Uterus (tissue), 4 donors: Measurements from ENCODE around the gene SCRN2. TPM values are rescaled to one million over a fixed set of nuclear protein-coding genes. Genes with fewer than 3 reads are reported as not detected.

Source experiments
- DNase-seq, 2 donors: peaks; one replicate each; pipeline ENCODE4 v3.0.0-alpha.2; 2019 to 2020
- H3K27ac ChIP-seq, 2 donors: fragments of 200-600 bp; sonication (generic); 1 replicate in 1 of 2; 2 replicates in 1 of 2; pipeline ENCODE4 v1.5.1; 2016 to 2018
- H3K27me3 ChIP-seq, 2 donors: fragments of 200-600 bp; sonication (generic); one replicate each; pipeline ENCODE4 v1.5.1; 2018 to 2019; ENCODE audit warnings: control low read depth in 1 of 2
- H3K36me3 ChIP-seq, 2 donors: fragments of 200-600 bp; sonication (generic); one replicate each; pipeline ENCODE4 v1.5.1; 2019; ENCODE audit warnings: control low read depth in 1 of 2
- H3K4me1 ChIP-seq, 2 donors: fragments of 200-600 bp; sonication (generic); one replicate each; pipeline ENCODE4 v1.5.1; 2018 to 2019; ENCODE audit warnings: control low read depth in 1 of 2
- H3K4me3 ChIP-seq, 2 donors: fragments of 200-600 bp; sonication (generic); 1 replicate in 1 of 2; 2 replicates in 1 of 2; pipeline ENCODE4 v1.5.1; 2018 to 2019; ENCODE audit warnings: mild to moderate bottlenecking in 1 of 2
- H3K9me3 ChIP-seq, 2 donors: fragments of 200-600 bp; sonication (generic); one replicate each; pipeline ENCODE4 v1.5.1; 2019; ENCODE audit warnings: control low read depth in 1 of 2
- POLR2A ChIP-seq, 2 donors: fragments of 450-650 bp; IDR thresholded peaks; one replicate each; pipeline ENCODE4 v1.6.1; 2016; ENCODE audit warnings: antibody characterized with exemption in 2 of 2, mild to moderate bottlenecking in 1 of 2, moderate library complexity in 1 of 2
- intact Hi-C: fragments of 100-400 bp; cut with DNase I; formaldehyde crosslinking; loops from one replicate; pipeline ENCODE4 v1.15.1; 2023; ENCODE audit warnings: low total_unique reads
- total RNA-seq, 4 donors: library from RNA; depleted of rRNA in 3 of 4; stranded (reverse); fragments of >200 nt in 3 of 4; gene quantifications; one replicate each; pipeline versions ENCODE4 v1.1.0 to v1.2.4, GENCODE V29; 2014 to 2023
- TF ChIP-seq, protein P1 (sequence below), 4 experiments: fragments of 200-600 bp in 2 of 4; fragments of 450-650 bp in 2 of 4; sonication (generic) in 2 of 4; IDR thresholded peaks; one replicate each; pipeline ENCODE4 v1.5.1; 2016 to 2019; ENCODE audit warnings: antibody characterized with exemption in 4 of 4, mild to moderate bottlenecking in 2 of 4, moderate library complexity in 1 of 4
- donor health status: DM: yes; HTN: yes; CAD: no.

Gene SCRN2
- total RNA-seq, 4 donors from 2014 or later: 12.4 to 80.7 (median 39.8) TPM

DNA sequence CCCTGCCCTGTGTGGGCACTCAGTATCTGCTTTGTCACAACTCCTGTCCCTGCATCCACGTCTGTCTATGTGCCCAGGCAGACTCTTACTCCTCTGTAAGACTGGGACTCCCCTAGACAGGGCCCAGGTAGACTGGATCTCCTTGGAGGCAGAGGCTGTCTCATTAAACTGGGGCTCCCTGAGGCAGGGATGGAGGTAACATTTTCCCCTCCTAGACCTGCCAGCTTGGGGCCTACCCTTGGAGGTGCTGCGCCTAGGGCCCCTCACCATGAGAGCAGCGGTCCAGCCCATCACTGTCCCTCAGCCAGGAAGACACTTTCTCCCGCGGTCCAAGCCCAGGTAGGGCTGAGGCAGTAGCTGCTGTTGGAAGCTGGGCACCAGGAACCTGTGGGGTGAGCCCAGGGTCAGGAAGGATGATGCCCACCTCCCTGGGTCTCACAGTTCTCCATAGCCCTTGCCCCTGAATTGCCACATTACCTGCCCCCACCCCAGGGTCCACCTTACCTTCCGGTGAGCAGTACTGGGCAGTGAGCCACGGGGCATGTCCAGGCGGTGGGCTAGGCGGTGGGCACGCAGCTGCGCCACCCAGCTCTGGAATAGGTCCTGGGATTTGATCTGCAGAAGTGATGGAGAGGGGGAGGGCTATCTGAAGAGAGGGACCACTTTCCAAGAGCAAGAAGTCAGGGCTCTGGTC is 22.9 kb downstream of the SCRN2 start:
- TF ChIP-seq, protein P1, sequence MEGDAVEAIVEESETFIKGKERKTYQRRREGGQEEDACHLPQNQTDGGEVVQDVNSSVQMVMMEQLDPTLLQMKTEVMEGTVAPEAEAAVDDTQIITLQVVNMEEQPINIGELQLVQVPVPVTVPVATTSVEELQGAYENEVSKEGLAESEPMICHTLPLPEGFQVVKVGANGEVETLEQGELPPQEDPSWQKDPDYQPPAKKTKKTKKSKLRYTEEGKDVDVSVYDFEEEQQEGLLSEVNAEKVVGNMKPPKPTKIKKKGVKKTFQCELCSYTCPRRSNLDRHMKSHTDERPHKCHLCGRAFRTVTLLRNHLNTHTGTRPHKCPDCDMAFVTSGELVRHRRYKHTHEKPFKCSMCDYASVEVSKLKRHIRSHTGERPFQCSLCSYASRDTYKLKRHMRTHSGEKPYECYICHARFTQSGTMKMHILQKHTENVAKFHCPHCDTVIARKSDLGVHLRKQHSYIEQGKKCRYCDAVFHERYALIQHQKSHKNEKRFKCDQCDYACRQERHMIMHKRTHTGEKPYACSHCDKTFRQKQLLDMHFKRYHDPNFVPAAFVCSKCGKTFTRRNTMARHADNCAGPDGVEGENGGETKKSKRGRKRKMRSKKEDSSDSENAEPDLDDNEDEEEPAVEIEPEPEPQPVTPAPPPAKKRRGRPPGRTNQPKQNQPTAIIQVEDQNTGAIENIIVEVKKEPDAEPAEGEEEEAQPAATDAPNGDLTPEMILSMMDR (IDR thresholded peaks at IDR 0.05): no peak
- no peak overlapping the region for H3K27ac ChIP-seq
- no peaks in the 10 kb centered on the region for H3K27me3 ChIP-seq
- H3K36me3 ChIP-seq: no peaks in the 10 kb centered on the region
- DNase-seq: no peak
- intact Hi-C loops: no loop called here
- peaks cover 0 to 13% of the 10 kb centered on the region in 2 donors for H3K4me1 ChIP-seq
- H3K4me3 ChIP-seq: no peak overlapping the region
- H3K9me3 ChIP-seq: no peaks in the 10 kb centered on the region

DNA sequence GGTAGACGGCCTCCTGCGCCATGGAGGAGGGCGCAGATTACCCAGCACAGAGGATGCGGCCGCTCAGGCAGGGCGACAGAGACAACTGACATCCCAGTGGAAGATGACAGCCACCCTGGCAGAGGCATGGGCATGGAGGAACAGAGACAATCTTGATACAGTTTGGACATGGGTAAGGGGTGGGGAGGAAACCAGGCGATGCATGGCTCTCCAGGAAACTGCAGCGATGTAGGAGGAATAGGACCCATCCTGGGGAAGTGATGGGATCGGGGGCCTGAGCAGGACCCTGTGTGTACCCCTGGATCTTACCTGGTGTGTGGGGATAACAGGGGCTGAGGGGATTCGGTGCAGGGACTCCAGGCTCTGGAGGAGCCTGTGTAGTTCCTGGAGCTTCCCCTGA is 24.1 kb downstream of the SCRN2 start:
- TF ChIP-seq, protein P1 (IDR thresholded peaks at IDR 0.05): no peak
- TF ChIP-seq POLR2A (IDR thresholded peaks at IDR 0.05): no peak
- intact Hi-C loops: no loop called here
- Histone ChIP-seq H3K27me3 (no peaks in the 10 kb centered on the region), H3K4me1 (peaks cover 0 to 8% of the 10 kb centered on the region in 2 donors), H3K9me3 (no peaks in the 10 kb centered on the region), H3K4me3 (no peak overlapping the region), H3K27ac (no peak overlapping the region), H3K36me3 (no peaks in the 10 kb centered on the region)
- no peak for DNase-seq

DNA sequence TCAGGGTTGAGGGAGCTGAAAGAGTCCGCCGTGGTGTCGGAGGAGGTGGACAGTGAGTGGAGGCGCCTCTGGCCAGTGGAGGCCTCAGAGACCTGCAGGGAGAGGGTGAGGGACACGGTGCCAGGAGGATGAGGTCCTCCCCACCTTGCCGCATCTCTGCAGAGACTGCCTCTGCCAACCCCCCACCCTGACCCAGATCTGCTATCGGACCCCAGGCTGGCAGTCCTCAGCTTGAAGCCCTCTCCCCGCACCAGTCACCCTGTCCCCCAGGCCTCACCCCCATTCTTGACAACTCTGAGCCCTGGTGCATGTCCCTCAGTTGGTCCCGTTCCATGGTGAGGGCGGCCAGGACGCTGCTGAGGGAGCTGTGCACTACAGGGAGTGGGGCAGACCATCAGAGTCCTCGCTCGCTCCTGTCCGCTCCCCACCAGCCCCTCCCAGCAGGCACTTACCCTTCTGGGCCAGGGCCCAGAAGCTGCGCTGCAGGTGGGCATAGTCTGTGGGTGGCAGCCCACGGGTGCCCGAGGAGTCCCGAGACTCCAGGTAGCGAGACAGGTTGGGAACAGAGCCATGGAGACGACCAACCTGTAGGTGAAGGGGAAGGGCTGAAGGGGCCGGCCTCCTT is 24.9 kb downstream of the SCRN2 start:
- H3K27ac ChIP-seq: no peak overlapping the region
- intact Hi-C loops: no loop called here
- H3K36me3 ChIP-seq: no peaks in the 10 kb centered on the region
- H3K9me3 ChIP-seq: no peaks in the 10 kb centered on the region
- no peak overlapping the region for H3K4me3 ChIP-seq
- TF ChIP-seq, protein P1 (IDR thresholded peaks at IDR 0.05): no peak
- TF ChIP-seq POLR2A (IDR thresholded peaks at IDR 0.05): no peak
- peaks cover 0 to 7% of the 10 kb centered on the region in 2 donors for H3K4me1 ChIP-seq
- DNase-seq: no peak
- no peaks in the 10 kb centered on the region for H3K27me3 ChIP-seq

DNA sequence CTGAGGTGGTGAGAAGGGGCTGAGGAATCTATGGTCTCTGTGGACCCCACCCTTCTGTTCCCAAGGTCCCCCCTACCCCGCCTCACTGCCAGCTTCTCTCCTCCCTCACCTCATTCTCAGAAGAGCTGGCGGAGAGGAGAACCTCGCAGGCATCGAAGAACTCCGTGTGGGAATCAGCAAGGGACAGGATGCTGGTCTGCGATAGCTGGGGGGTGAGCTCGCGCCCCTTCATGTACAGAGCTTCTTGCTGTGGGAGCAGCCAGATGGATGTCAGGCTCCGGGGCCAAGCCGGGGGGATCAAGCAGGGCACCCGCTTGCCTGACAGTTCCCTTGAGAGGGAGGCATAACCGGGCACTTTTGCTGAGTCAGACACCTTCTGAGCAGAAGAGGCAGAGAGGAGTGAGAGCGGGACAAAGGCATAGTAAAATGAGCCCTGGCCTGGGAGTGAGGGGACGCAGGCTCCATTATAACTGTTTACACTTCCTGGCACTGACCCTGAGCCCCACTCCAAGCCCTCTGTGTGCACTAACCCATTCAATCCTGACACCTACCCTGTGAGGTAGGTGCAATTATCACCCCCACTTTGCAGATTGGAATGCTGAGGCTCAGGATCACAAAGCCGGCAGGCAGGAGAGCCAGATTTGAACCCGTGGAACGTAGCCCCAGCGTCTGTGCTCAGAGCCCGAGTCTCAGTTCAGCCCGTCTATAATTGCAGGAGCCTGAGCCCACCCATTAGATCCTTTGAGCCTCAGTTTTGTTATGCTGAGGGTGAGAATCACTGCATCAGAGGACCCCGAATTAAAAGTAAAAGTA is 25.8 kb downstream of the SCRN2 start:
- Histone ChIP-seq H3K4me3 (no peak overlapping the region), H3K27me3 (no peaks in the 10 kb centered on the region), H3K36me3 (no peaks in the 10 kb centered on the region), H3K27ac (no peak overlapping the region), H3K9me3 (no peaks in the 10 kb centered on the region), H3K4me1 (no peaks in the 10 kb centered on the region)
- DNase-seq: no peak
- TF ChIP-seq, protein P1 (IDR thresholded peaks at IDR 0.05): no peak
- TF ChIP-seq POLR2A (IDR thresholded peaks at IDR 0.05): no peak
- intact Hi-C loops: no loop called here
